PC-9 (cell line): ENCODE data around the gene SLC27A2. TPM values are rescaled to one million over a fixed set of nuclear protein-coding genes. Genes with fewer than 3 reads are reported as not detected.

Experiments
- BruUV-seq: library from RNA; stranded (reverse); fragments of 400-500 nt; replicated peaks from 2 replicates; lab custom pipeline; 2021; lab: Mats Ljungman, UMichigan
- CTCF ChIA-PET: fragments of 300-600 bp; sonication (Branson Sonifier 250); formaldehyde crosslinking; loops from one replicate; lab custom pipeline; 2022; ENCODE audit warnings: antibody characterized with exemption; lab: Charles Lee
- POLR2A ChIA-PET: fragments of 300-600 bp; sonication (Branson Sonifier 250); formaldehyde crosslinking; loops from one replicate; lab custom pipeline; 2022; ENCODE audit warnings: antibody characterized with exemption; ENCODE audit not compliant: unreplicated experiment; lab: Charles Lee
- DNase-seq, 2 experiments: peaks; one replicate each; pipeline versions ENCODE4 v3.0.0 to v3.0.0-alpha.2; 2015 to 2022; ENCODE audit warnings: mixed read lengths in 1 of 2
- H2AFZ ChIP-seq: fragments of 200-600 bp; sonication (generic); 2 replicates; pipeline ENCODE4 v1.8.1; 2017; ENCODE audit warnings: antibody characterized with exemption
- H3F3A ChIP-seq: fragments of 200-600 bp; sonication (generic); 2 replicates; pipeline ENCODE4 v1.8.1; 2017; ENCODE audit warnings: antibody characterized with exemption, mild to moderate bottlenecking, low read depth; ENCODE audit not compliant: insufficient read depth
- H3K27ac ChIP-seq: fragments of 200-600 bp; sonication (generic); 2 replicates; pipeline ENCODE4 v1.6.1; 2016; ENCODE audit warnings: mixed run types
- H3K27me3 ChIP-seq: fragments of 200-600 bp; sonication (generic); 2 replicates; pipeline ENCODE4 v1.6.1; 2016; ENCODE audit warnings: low read depth, mixed run types; ENCODE audit not compliant: insufficient read depth
- H3K36me3 ChIP-seq: fragments of 200-600 bp; sonication (generic); 2 replicates; pipeline ENCODE4 v1.6.1; 2016; ENCODE audit warnings: low read depth, mixed run types
- H3K4me1 ChIP-seq: fragments of 200-600 bp; sonication (generic); replicated peaks from 2 replicates; pipeline ENCODE4 v1.6.1; 2016; ENCODE audit warnings: mixed run types; ENCODE audit not compliant: insufficient read depth
- H3K4me2 ChIP-seq: fragments of 200-600 bp; sonication (generic); 2 replicates; pipeline ENCODE4 v1.6.1; 2017; ENCODE audit warnings: mixed run types
- H3K4me3 ChIP-seq: fragments of 200-600 bp; sonication (generic); 2 replicates; pipeline ENCODE4 v1.6.1; 2016; ENCODE audit warnings: mixed run types
- H3K79me2 ChIP-seq: fragments of 200-600 bp; sonication (generic); 2 replicates; pipeline ENCODE4 v1.6.1; 2017; ENCODE audit warnings: low read depth, mixed run types
- H3K9me2 ChIP-seq: fragments of 200-600 bp; sonication (generic); 2 replicates; pipeline ENCODE4 v1.8.1; 2017; ENCODE audit warnings: mild to moderate bottlenecking; ENCODE audit not compliant: insufficient read depth
- H3K9me3 ChIP-seq: fragments of 200-600 bp; sonication (generic); 2 replicates; pipeline ENCODE4 v1.8.1; 2016; ENCODE audit warnings: low read depth; ENCODE audit not compliant: insufficient read depth
- H4K20me1 ChIP-seq: fragments of 200-600 bp; sonication (generic); 2 replicates; pipeline ENCODE4 v1.8.1; 2017; ENCODE audit not compliant: insufficient read depth
- EZH2 ChIP-seq: fragments of 200-600 bp; sonication (generic); IDR thresholded peaks from 2 replicates; pipeline ENCODE4 v1.8.0; 2017; ENCODE audit warnings: antibody characterized with exemption, low read depth
- intact Hi-C: fragments of 100-400 bp; cut with micrococcal nuclease; formaldehyde crosslinking; loops from one replicate; pipeline ENCODE4 v1.10.0; 2022; ENCODE audit not compliant: unreplicated experiment
- total RNA-seq: library from RNA; stranded (reverse); gene quantifications from 2 replicates; pipeline ENCODE4 v1.2.3, GENCODE V29; 2021
- TF ChIP-seq, protein P1 (sequence below): fragments of 200-600 bp; sonication (generic); conservative IDR thresholded peaks from 2 replicates; pipeline ENCODE4 v1.6.1; 2017; ENCODE audit warnings: mixed run types, antibody characterized with exemption, mild to moderate bottlenecking, moderate library complexity

SLC27A2 gene
- total RNA-seq, 1 experiment from 2014 or later, result 7.5 TPM

DNA sequence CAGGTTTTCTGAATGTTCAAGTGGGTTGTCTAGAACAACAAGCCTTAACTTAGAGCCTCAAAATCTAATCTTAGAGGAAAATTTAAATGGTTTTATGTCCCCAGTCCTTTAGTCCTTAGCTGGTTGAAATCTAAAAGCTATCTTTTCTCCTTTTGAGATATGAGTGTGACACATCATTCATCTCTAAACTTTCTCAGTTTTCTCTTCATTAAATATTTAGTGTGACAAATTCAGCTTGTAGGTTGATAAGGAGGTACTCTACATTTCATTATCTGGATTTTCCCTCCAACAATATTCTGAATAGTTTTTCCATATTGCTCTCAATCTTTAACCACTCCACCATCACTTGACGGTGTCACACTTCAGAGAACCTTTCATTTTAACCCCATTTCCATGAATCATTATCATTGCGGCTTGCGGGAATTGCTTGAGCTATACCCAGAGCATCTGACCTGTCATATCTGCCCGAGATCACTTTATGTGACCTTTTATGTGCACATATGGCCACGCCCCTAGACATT is 46.9 kb upstream of the SLC27A2 start:
- no peak overlapping the region for H3K27ac ChIP-seq
- intact Hi-C loops, result no loop called here
- H3K36me3 ChIP-seq, result no peaks in the 10 kb centered on the region
- H3F3A ChIP-seq, result 0 out of 2 replicates have a peak, but pooled peaks cover 6% of the 10 kb centered on the region
- ChIA-PET POLR2A (no interaction called here), CTCF (no interaction called here)
- H3K4me2 ChIP-seq, result no peak overlapping the region
- no peaks in the 10 kb centered on the region for H3K79me2 ChIP-seq
- H4K20me1 ChIP-seq, result no peaks in the 10 kb centered on the region
- H3K4me3 ChIP-seq, result no peak overlapping the region
- H3K9me2 ChIP-seq, result no peaks in the 10 kb centered on the region
- TF ChIP-seq, protein P1, sequence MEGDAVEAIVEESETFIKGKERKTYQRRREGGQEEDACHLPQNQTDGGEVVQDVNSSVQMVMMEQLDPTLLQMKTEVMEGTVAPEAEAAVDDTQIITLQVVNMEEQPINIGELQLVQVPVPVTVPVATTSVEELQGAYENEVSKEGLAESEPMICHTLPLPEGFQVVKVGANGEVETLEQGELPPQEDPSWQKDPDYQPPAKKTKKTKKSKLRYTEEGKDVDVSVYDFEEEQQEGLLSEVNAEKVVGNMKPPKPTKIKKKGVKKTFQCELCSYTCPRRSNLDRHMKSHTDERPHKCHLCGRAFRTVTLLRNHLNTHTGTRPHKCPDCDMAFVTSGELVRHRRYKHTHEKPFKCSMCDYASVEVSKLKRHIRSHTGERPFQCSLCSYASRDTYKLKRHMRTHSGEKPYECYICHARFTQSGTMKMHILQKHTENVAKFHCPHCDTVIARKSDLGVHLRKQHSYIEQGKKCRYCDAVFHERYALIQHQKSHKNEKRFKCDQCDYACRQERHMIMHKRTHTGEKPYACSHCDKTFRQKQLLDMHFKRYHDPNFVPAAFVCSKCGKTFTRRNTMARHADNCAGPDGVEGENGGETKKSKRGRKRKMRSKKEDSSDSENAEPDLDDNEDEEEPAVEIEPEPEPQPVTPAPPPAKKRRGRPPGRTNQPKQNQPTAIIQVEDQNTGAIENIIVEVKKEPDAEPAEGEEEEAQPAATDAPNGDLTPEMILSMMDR, result no peak
- TF ChIP-seq EZH2, result no peak
- H3K9me3 ChIP-seq, result no peaks in the 10 kb centered on the region
- H2AFZ ChIP-seq, result no peak overlapping the region
- no peak for DNase-seq
- no peaks in the 10 kb centered on the region; the same call in 1 of the 2 replicates for H3K4me1 ChIP-seq
- no TSS peak for BruUV-seq
- no peaks in the 10 kb centered on the region for H3K27me3 ChIP-seq

DNA sequence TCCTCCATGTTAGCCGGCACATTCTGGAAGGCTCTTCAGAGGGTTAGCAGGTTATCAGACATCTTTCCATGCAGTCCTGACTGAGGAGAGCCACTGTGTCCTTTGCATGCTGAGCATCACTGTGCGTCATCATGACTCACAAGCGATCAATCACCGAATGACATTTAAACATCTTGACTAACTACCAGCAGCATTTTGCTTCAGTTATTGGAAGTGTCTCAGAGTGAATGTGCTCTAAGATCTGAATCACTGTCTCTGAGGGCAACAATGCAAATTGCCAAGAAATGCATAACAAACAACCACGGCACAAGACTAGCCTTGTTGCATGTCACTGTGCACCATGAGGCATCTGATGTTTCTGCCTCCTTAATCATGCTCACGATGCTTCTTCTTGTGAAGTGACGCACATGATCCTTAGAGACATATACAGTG is 44.6 kb upstream of the SLC27A2 start:
- DNase-seq, result peak in 1 of 2 experiments; percentile 78
- H3K9me3 ChIP-seq, result no peaks in the 10 kb centered on the region
- ChIA-PET CTCF (no interaction called here), POLR2A (no interaction called here)
- no peak overlapping the region for H3K4me2 ChIP-seq
- BruUV-seq, result no TSS peak
- no peak for TF ChIP-seq EZH2
- TF ChIP-seq, protein P1, result no peak
- H4K20me1 ChIP-seq, result no peaks in the 10 kb centered on the region
- no peak overlapping the region for H3K27ac ChIP-seq
- H3K4me3 ChIP-seq, result no peak overlapping the region
- H3K27me3 ChIP-seq, result no peaks in the 10 kb centered on the region
- H3K79me2 ChIP-seq, result no peaks in the 10 kb centered on the region
- no peaks in the 10 kb centered on the region for H3K36me3 ChIP-seq
- no peaks in the 10 kb centered on the region; the same call in 1 of the 2 replicates for H3K4me1 ChIP-seq
- no peaks in the 10 kb centered on the region for H3K9me2 ChIP-seq
- intact Hi-C loops, result no loop called here
- no peak overlapping the region for H2AFZ ChIP-seq
- 0 out of 2 replicates have a peak, but pooled peaks cover 6% of the 10 kb centered on the region for H3F3A ChIP-seq

GRCh38 chr15:50137893-50138292 is 44.1 kb upstream of the SLC27A2 start:
- CTCF ChIA-PET, result no interaction called here
- Histone ChIP-seq H3K27ac (no peak overlapping the region), H3K4me1 (no peaks in the 10 kb centered on the region; the same call in 1 of the 2 replicates), H4K20me1 (no peaks in the 10 kb centered on the region), H3K4me3 (no peak overlapping the region), H3K36me3 (no peaks in the 10 kb centered on the region), H3F3A (0 out of 2 replicates have a peak, but pooled peaks cover 6% of the 10 kb centered on the region), H3K9me2 (no peaks in the 10 kb centered on the region), H2AFZ (no peak overlapping the region), H3K4me2 (no peak overlapping the region), H3K27me3 (no peaks in the 10 kb centered on the region), H3K9me3 (no peaks in the 10 kb centered on the region), H3K79me2 (no peaks in the 10 kb centered on the region)
- no TSS peak for BruUV-seq
- POLR2A ChIA-PET, result no interaction called here
- TF ChIP-seq, protein P1, result no peak
- no peak for TF ChIP-seq EZH2
- DNase-seq, result no peak
- intact Hi-C loops, result no loop called here
